Fibroblast of skin of back (primary cell): ENCODE results near the gene CXCR3. TPM values are rescaled to one million over a fixed set of nuclear protein-coding genes. Genes with fewer than 3 reads are reported as not detected.
"Not testable (repeated sequence)": the region's sequence is repeated elsewhere in the genome, so short reads cannot be mapped to it uniquely, and the experiment has no call there.

Source experiments
- DNase-seq: peaks from one replicate; pipeline ENCODE4 v3.0.0-alpha.2; 2013
- polyA plus RNA-seq, 2 experiments: library from polyadenylated mRNA; unstranded; fragments of 120-200 nt; gene quantifications; one replicate each; pipeline ENCODE4 v1.2.1, GENCODE V29; 2013; ENCODE audit not compliant: insufficient read length in 2 of 2

CXCR3 gene
- polyA plus RNA-seq (2013, experiment 1 of 2; ENCODE audit: insufficient read length), result not detected
- not detected for polyA plus RNA-seq (2013, experiment 2 of 2; ENCODE audit: insufficient read length)

GRCh38 chrX:71618303-71618721 lies at the start of gene CXCR3:
Gene CXCR3 (minus strand): TSS chrX:71618511. CDS start chrX:71618449, 62 bp downstream.
- no peak for DNase-seq

- no peak for DNase-seq
These were observed 49.3 kb upstream of the CXCR3 start, which contains the start of gene LOC101059915 for GRCh38 chrX:71667328-71668247. Gene LOC101059915 (plus strand): TSS chrX:71667546.

GRCh38 chrX:71666240-71667223 lies 48.2 kb upstream of the CXCR3 start:
- no peak for DNase-seq

GRCh38 chrX:71665747-71666146 lies 47.4 kb upstream of the CXCR3 start:
- DNase-seq, result no peak

- no peak for DNase-seq
These were observed 46.7 kb upstream of the CXCR3 start for GRCh38 chrX:71664889-71665491.

GRCh38 chrX:71664202-71664601 lies 45.9 kb upstream of the CXCR3 start:
- DNase-seq, result peak; percentile 6

GRCh38 chrX:71663238-71663637 lies 44.9 kb upstream of the CXCR3 start:
- not testable (repeated sequence) for DNase-seq

- not testable (repeated sequence) for DNase-seq
These were observed 44.3 kb upstream of the CXCR3 start for GRCh38 chrX:71662654-71663053.

GRCh38 chrX:71661919-71662318 lies 43.6 kb upstream of the CXCR3 start:
- no peak for DNase-seq

GRCh38 chrX:71660562-71661416 lies 42.5 kb upstream of the CXCR3 start:
- no peak for DNase-seq

- DNase-seq, result no peak
These were observed 41.6 kb upstream of the CXCR3 start for GRCh38 chrX:71659959-71660358.

GRCh38 chrX:71659342-71659741 lies 41.0 kb upstream of the CXCR3 start:
- DNase-seq, result no peak

GRCh38 chrX:71657267-71657666 lies 39.0 kb upstream of the CXCR3 start:
- no peak for DNase-seq

- DNase-seq, result no peak
These were observed 35.0 kb upstream of the CXCR3 start for GRCh38 chrX:71653344-71653743.

- DNase-seq, result peak; percentile 39
These were observed 34.1 kb upstream of the CXCR3 start for GRCh38 chrX:71652405-71652804.

- DNase-seq, result no peak
These were observed 32.1 kb upstream of the CXCR3 start for GRCh38 chrX:71650333-71650969.

- DNase-seq, result not testable (repeated sequence)
These were observed 26.1 kb upstream of the CXCR3 start for GRCh38 chrX:71644406-71644805.

GRCh38 chrX:71640002-71640401 lies 21.7 kb upstream of the CXCR3 start:
- no peak for DNase-seq

GRCh38 chrX:71638409-71638808 lies 20.1 kb upstream of the CXCR3 start:
- no peak for DNase-seq

- peak; percentile 67 for DNase-seq
These were observed 19.5 kb upstream of the CXCR3 start for GRCh38 chrX:71637848-71638247.

GRCh38 chrX:71637253-71637618 lies 18.9 kb upstream of the CXCR3 start:
- DNase-seq, result peak; percentile 34
